Mesenchymal stem cell (in vitro differentiated cells and primary cell): Measurements from ENCODE around the gene PTRH2.
A peak's percentile ranks its signal among the peaks of the same experiment; 100 is the strongest.

Experiments
- DNase-seq: peaks from one replicate; pipeline ENCODE4 v3.0.0-alpha.2; 2013
- H2AFZ ChIP-seq: one replicate; pipeline ENCODE4 v1.6.1; 2013; ENCODE audit warnings: low read depth, mild to moderate bottlenecking, control low read depth, inconsistent platforms, low read length, moderate library complexity
- H2AK5ac ChIP-seq: 2 replicates; pipeline ENCODE4 v1.6.1; 2013; ENCODE audit warnings: low read length, moderate library complexity, mild to moderate bottlenecking, inconsistent platforms; ENCODE audit not compliant: severe bottlenecking
- H2BK120ac ChIP-seq: one replicate; pipeline ENCODE4 v1.6.1; 2013; ENCODE audit warnings: low read depth, mild to moderate bottlenecking, inconsistent platforms, low read length, moderate library complexity
- H2BK12ac ChIP-seq, 2 experiments: one replicate each; pipeline ENCODE4 v1.6.1; 2013; ENCODE audit warnings: inconsistent platforms in 2 of 2, low read length in 2 of 2, mild to moderate bottlenecking in 2 of 2, moderate library complexity in 2 of 2, control low read depth in 1 of 2
- H2BK15ac ChIP-seq: one replicate; pipeline ENCODE4 v1.6.1; 2013; ENCODE audit warnings: mild to moderate bottlenecking, low read depth, inconsistent platforms; ENCODE audit not compliant: poor library complexity, severe bottlenecking
- H2BK5ac ChIP-seq: 2 replicates; pipeline ENCODE4 v1.6.1; 2013; ENCODE audit warnings: low read depth, mild to moderate bottlenecking, low read length, control low read depth, inconsistent platforms; ENCODE audit not compliant: poor library complexity, severe bottlenecking
- H3K14ac ChIP-seq, 2 experiments: one replicate each; pipeline ENCODE4 v1.6.1; 2013; ENCODE audit warnings: inconsistent platforms in 2 of 2, low read length in 2 of 2, control low read depth in 1 of 2, mild to moderate bottlenecking in 1 of 2, moderate library complexity in 1 of 2
- H3K18ac ChIP-seq, 2 experiments: one replicate each; pipeline ENCODE4 v1.6.1; 2013; ENCODE audit warnings: inconsistent platforms in 2 of 2, low read length in 2 of 2, control low read depth in 1 of 2, low read depth in 1 of 2, mild to moderate bottlenecking in 1 of 2
- H3K23ac ChIP-seq, 2 experiments: one replicate each; pipeline ENCODE4 v1.6.1; 2013; ENCODE audit warnings: inconsistent platforms in 2 of 2, low read length in 2 of 2, mild to moderate bottlenecking in 2 of 2, moderate library complexity in 2 of 2, control low read depth in 1 of 2
- H3K27ac ChIP-seq: 2 replicates; pipeline ENCODE4 v1.5.1; 2013; ENCODE audit warnings: mild to moderate bottlenecking, moderate library complexity, low read length, control low read depth, inconsistent platforms; ENCODE audit not compliant: poor library complexity, severe bottlenecking
- H3K27me3 ChIP-seq, 2 experiments: 2 replicates each; pipeline versions ENCODE4 v1.6.1 to v1.7.0; 2013; ENCODE audit warnings: low read length in 2 of 2, mild to moderate bottlenecking in 2 of 2, moderate library complexity in 2 of 2, control low read depth in 1 of 2, inconsistent platforms in 1 of 2; ENCODE audit not compliant: control insufficient read depth in 1 of 2, insufficient read depth in 1 of 2
- H3K36me3 ChIP-seq, 2 experiments: 2 replicates each; pipeline versions ENCODE4 v1.6.1 to v1.7.0; 2013; ENCODE audit warnings: low read length in 2 of 2, control low read depth in 1 of 2, inconsistent platforms in 1 of 2, low read depth in 1 of 2, mild to moderate bottlenecking in 1 of 2; ENCODE audit not compliant: insufficient read depth in 2 of 2, control insufficient read depth in 1 of 2
- H3K4ac ChIP-seq, 2 experiments: one replicate each; pipeline ENCODE4 v1.6.1; 2013; ENCODE audit warnings: inconsistent platforms in 2 of 2, low read length in 2 of 2, mild to moderate bottlenecking in 2 of 2, moderate library complexity in 2 of 2, control low read depth in 1 of 2, low read depth in 1 of 2
- H3K4me1 ChIP-seq: 2 replicates; pipeline ENCODE4 v1.6.1; 2013; ENCODE audit warnings: low read depth, low read length, control low read depth; ENCODE audit not compliant: control insufficient read depth, insufficient read depth
- H3K4me2 ChIP-seq: 2 replicates; pipeline ENCODE4 v1.6.1; 2013; ENCODE audit warnings: low read length, mild to moderate bottlenecking, inconsistent platforms; ENCODE audit not compliant: poor library complexity, severe bottlenecking
- H3K4me3 ChIP-seq, 2 experiments: 2 replicates each; pipeline versions ENCODE4 v1.5.1 to v1.7.0; 2013; ENCODE audit warnings: low read length in 2 of 2, mild to moderate bottlenecking in 2 of 2, control low read depth in 1 of 2, low read depth in 1 of 2; ENCODE audit not compliant: insufficient read depth in 1 of 2
- H3K79me1 ChIP-seq: replicated peaks from 2 replicates; pipeline ENCODE4 v1.6.1; 2013; ENCODE audit warnings: mild to moderate bottlenecking, control low read depth, low read length, inconsistent platforms; ENCODE audit not compliant: poor library complexity, severe bottlenecking
- H3K9ac ChIP-seq: 2 replicates; pipeline ENCODE4 v1.7.0; 2013; ENCODE audit warnings: mild to moderate bottlenecking, low read length, moderate library complexity
- H3K9me3 ChIP-seq: 2 replicates; pipeline ENCODE4 v1.7.0; 2013; ENCODE audit warnings: mild to moderate bottlenecking, low read length; ENCODE audit not compliant: control insufficient read depth
- H4K8ac ChIP-seq: one replicate; pipeline ENCODE4 v1.6.1; 2013; ENCODE audit warnings: inconsistent platforms, mild to moderate bottlenecking, low read length, moderate library complexity
- H4K91ac ChIP-seq: one replicate; pipeline ENCODE4 v1.6.1; 2013; ENCODE audit warnings: mild to moderate bottlenecking, low read length, inconsistent platforms
- WGBS: methylation state at CpG from one replicate; pipeline ENCODE4 v1.1.7; 2013; ENCODE audit warnings: mixed read lengths; 5-methylcytosine and 5-hydroxymethylcytosine counted together

PTRH2 gene

DNA sequence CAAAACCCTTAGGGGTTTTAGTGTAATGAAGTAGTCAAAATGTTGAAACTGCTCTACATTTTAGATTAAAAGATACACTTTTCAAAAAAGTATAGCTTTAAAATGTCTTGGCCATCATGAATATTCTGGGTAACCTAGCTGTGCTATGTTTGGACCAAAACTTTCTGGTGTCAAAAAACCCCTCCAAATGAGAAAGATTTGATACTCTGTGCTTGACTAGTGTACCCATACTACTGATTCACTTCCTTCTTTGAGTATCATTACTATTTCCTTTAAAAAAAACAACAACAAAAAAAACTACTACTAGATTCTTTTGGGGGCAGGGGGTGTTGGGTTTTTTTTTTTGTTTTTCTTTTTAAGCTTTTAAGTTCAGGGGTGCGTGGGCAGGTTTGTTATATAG lies 37.3 kb downstream of the PTRH2 start:
- no peak overlapping the region for H3K4me3 ChIP-seq
- no peak overlapping the region for H2BK5ac ChIP-seq
- peak overlapping the region; percentile 10 for H3K9ac ChIP-seq
- no peak overlapping the region for H3K23ac ChIP-seq
- H2BK120ac ChIP-seq: no peak overlapping the region
- H3K27ac ChIP-seq: peak overlapping the region; percentile 84
- no peak overlapping the region for H4K8ac ChIP-seq
- no peaks in the 10 kb centered on the region for H3K27me3 ChIP-seq
- DNase-seq: no peak
- no peak overlapping the region for H4K91ac ChIP-seq
- no peak overlapping the region for H3K18ac ChIP-seq
- no peak overlapping the region for H2AFZ ChIP-seq
- H3K14ac ChIP-seq: no peak overlapping the region
- no peak overlapping the region for H2BK15ac ChIP-seq
- peaks cover 3% of the 10 kb centered on the region for H3K79me1 ChIP-seq
- no peaks in the 10 kb centered on the region for H3K9me3 ChIP-seq
- peaks cover 6% of the 10 kb centered on the region for H3K4me1 ChIP-seq
- H3K4ac ChIP-seq: no peak overlapping the region
- H3K4me2 ChIP-seq: no peak overlapping the region
- WGBS: 100% methylated on average over 1 of the region's 1 CpG
- H2BK12ac ChIP-seq: no peak overlapping the region
- no peak overlapping the region for H2AK5ac ChIP-seq
- peaks cover 5 to 92% of the 10 kb centered on the region in 2 experiments for H3K36me3 ChIP-seq

DNA sequence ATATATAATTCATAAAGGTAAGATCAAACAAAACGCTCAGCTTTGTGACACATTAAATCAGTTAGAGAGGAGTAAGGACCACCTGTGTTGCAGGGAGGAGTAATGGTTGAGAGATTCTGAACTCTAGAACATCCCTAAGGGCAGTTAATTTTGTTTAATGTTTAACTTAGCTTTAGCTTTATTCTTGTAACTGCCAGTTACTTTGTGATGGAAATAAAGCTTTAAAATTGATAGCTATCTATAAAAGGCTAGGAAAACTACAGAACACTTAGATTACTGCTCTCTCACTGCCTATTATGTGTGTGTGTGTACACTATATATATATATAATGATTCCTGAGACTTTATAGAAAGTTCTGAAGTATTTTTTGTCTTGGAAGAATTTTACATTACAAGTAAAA lies 37.8 kb downstream of the PTRH2 start:
- Histone ChIP-seq H3K4me3 (no peak overlapping the region), H3K4me1 (peaks cover 7% of the 10 kb centered on the region), H3K18ac (no peak overlapping the region), H3K79me1 (peaks cover 3% of the 10 kb centered on the region), H3K4ac (no peak overlapping the region), H2BK15ac (no peak overlapping the region), H2AFZ (no peak overlapping the region), H2BK120ac (no peak overlapping the region), H3K9ac (peak overlapping the region; percentile 52), H3K4me2 (no peak overlapping the region), H3K36me3 (peaks cover 7 to 92% of the 10 kb centered on the region in 2 experiments), H3K27me3 (no peaks in the 10 kb centered on the region), H3K14ac (no peak overlapping the region), H2AK5ac (no peak overlapping the region), H3K9me3 (no peaks in the 10 kb centered on the region), H2BK5ac (no peak overlapping the region), H3K27ac (peak overlapping the region; percentile 90), H4K8ac (no peak overlapping the region), H2BK12ac (no peak overlapping the region), H4K91ac (no peak overlapping the region), H3K23ac (no peak overlapping the region)
- 38% methylated on average over 1 of the region's 1 CpG for WGBS
- no peak for DNase-seq

DNA sequence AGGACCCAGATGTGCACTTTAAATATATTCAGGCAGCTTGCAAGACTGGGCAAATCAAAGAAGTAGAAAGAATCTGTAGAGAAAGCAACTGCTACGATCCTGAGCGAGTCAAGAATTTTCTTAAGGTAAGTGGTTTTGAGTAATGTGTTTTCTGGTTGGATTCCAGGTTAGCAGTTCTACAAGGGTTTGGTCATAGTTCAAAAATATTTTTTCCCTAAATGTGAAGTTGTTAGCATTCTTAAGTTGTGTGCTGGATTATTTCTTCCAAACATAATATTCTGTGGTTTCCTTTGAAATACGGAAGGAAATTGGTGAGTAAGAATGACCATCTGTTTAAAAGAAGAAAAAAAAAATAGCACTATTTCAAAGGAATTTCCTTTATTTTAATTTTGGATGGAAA lies 38.4 kb downstream of the PTRH2 start:
- peak overlapping the region; percentile 52 for H3K9ac ChIP-seq
- H3K27me3 ChIP-seq: no peaks in the 10 kb centered on the region
- no peak overlapping the region for H2BK120ac ChIP-seq
- no peak overlapping the region for H2AK5ac ChIP-seq
- no peak overlapping the region for H3K18ac ChIP-seq
- H2AFZ ChIP-seq: no peak overlapping the region
- H4K8ac ChIP-seq: no peak overlapping the region
- H3K4me3 ChIP-seq: peak overlapping the region in 1 of 2 experiments; percentile 3
- H3K23ac ChIP-seq: no peak overlapping the region
- 0% methylated on average over 2 of the region's 3 CpGs for WGBS
- DNase-seq: peak; percentile 66
- H2BK5ac ChIP-seq: no peak overlapping the region
- no peaks in the 10 kb centered on the region for H3K9me3 ChIP-seq
- no peak overlapping the region for H2BK15ac ChIP-seq
- no peak overlapping the region for H2BK12ac ChIP-seq
- peaks cover under 1% of the 10 kb centered on the region for H3K79me1 ChIP-seq
- peaks cover 9 to 92% of the 10 kb centered on the region in 2 experiments for H3K36me3 ChIP-seq
- peaks cover 7% of the 10 kb centered on the region for H3K4me1 ChIP-seq
- H3K14ac ChIP-seq: no peak overlapping the region
- peak overlapping the region; percentile 72 for H3K27ac ChIP-seq
- no peak overlapping the region for H3K4ac ChIP-seq
- no peak overlapping the region for H3K4me2 ChIP-seq
- H4K91ac ChIP-seq: no peak overlapping the region

DNA sequence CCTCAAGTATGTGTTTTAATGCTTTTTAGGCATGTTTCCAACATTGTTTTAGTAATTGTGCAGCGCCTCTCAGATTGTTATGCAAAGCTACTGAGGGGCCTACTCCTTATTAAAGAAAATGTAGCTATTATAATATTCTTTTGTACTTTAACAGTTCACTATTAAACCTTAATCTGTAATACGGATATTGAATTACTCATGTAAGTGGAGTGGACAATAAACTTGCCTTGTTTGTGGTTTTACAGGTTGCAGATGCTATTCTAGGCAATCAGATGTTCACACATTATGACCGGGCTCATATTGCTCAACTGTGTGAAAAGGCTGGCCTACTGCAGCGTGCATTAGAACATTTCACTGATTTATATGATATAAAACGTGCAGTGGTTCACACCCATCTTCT lies 41.0 kb downstream of the PTRH2 start:
- H3K9ac ChIP-seq: no peak overlapping the region
- H4K91ac ChIP-seq: no peak overlapping the region
- no peaks in the 10 kb centered on the region for H3K9me3 ChIP-seq
- H3K18ac ChIP-seq: no peak overlapping the region
- H2BK15ac ChIP-seq: no peak overlapping the region
- no peak for DNase-seq
- peaks cover 9 to 92% of the 10 kb centered on the region in 2 experiments for H3K36me3 ChIP-seq
- H2BK12ac ChIP-seq: no peak overlapping the region
- no peak overlapping the region for H2BK120ac ChIP-seq
- H3K27me3 ChIP-seq: no peaks in the 10 kb centered on the region
- 68% methylated on average over 3 of the region's 5 CpGs for WGBS
- H3K4ac ChIP-seq: no peak overlapping the region
- peaks cover 1% of the 10 kb centered on the region for H3K79me1 ChIP-seq
- H2AK5ac ChIP-seq: no peak overlapping the region
- H3K4me3 ChIP-seq: no peak overlapping the region
- no peak overlapping the region for H3K14ac ChIP-seq
- H2BK5ac ChIP-seq: no peak overlapping the region
- H3K23ac ChIP-seq: no peak overlapping the region
- no peak overlapping the region for H4K8ac ChIP-seq
- no peak overlapping the region for H3K4me2 ChIP-seq
- no peak overlapping the region for H3K27ac ChIP-seq
- H2AFZ ChIP-seq: no peak overlapping the region
- H3K4me1 ChIP-seq: peaks cover 5% of the 10 kb centered on the region
